ENCODE results near the gene SLC6A4. TPM values are rescaled to one million over a fixed set of nuclear protein-coding genes. Genes with fewer than 3 reads are reported as not detected.

SLC6A4 gene
- polyA plus RNA-seq, 1 donor (not counting 4 experiments of a cell fraction or from before 2014, with no cell fraction given), result not detected

DNA sequence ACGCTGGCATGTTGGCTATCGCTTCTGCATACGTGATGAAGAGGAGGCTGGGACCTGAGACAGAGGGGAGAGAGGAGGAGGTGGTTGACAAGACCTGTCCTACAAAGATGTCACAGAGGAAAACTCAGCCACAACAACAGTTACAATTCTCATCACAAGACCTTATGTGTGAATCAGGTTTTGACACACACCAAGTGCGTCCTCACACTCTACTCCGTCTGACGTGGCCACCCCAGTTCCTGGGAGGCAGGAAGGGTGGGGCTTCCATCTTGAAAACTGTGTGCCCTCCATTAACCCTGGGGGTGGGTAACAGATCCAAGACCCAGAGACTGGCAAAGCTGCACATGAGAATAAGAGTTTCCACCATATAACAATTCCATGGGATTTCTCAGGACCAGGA is 24.1 kb downstream of the SLC6A4 start:
- TF ChIP-seq, protein P1, sequence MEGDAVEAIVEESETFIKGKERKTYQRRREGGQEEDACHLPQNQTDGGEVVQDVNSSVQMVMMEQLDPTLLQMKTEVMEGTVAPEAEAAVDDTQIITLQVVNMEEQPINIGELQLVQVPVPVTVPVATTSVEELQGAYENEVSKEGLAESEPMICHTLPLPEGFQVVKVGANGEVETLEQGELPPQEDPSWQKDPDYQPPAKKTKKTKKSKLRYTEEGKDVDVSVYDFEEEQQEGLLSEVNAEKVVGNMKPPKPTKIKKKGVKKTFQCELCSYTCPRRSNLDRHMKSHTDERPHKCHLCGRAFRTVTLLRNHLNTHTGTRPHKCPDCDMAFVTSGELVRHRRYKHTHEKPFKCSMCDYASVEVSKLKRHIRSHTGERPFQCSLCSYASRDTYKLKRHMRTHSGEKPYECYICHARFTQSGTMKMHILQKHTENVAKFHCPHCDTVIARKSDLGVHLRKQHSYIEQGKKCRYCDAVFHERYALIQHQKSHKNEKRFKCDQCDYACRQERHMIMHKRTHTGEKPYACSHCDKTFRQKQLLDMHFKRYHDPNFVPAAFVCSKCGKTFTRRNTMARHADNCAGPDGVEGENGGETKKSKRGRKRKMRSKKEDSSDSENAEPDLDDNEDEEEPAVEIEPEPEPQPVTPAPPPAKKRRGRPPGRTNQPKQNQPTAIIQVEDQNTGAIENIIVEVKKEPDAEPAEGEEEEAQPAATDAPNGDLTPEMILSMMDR (optimal IDR thresholded peaks at IDR 0.05 in 1 of 3, IDR thresholded peaks at IDR 0.05 in 1 of 3, conservative IDR thresholded peaks at IDR 0.05 in 1 of 3; ENCODE audit: extremely low read depth in 1 of 3, insufficient read depth in 2 of 3, low read length in 3 of 3), result no peak
- no peak for TF ChIP-seq EZH2 (IDR thresholded peaks at IDR 0.05; ENCODE audit: low read length)
- DNase-seq (ENCODE audit: low read depth, low spot score), result no peak

DNA sequence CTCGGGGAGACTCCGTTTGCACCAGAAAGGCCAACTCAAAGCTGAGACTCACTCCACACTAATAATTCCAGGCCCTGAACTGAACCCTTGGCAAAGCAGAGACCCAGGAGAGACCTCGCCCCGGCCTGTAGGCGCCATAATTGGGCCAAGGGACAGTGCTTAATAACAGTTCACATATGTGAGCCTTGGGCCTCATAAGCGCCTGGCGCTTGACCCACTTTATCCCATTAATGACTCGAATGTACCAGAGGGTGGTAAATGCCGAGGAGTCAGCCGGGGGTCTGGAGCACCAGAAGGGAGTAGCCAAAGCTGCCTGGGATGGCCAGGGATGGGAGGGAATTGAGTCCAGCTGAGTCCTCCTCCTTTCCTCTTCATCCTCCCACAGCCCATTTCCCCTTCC is 24.6 kb downstream of the SLC6A4 start:
- Histone ChIP-seq H3K27ac (ENCODE audit: control insufficient read depth, insufficient read depth, low read length) (no peak overlapping the region), H3K4me1 (ENCODE audit: control insufficient read depth, extremely low read depth, insufficient read depth, low read length) (no peaks in the 10 kb centered on the region), H3K4me2 (ENCODE audit: control insufficient read depth, extremely low read depth, insufficient read depth, low read depth, low read length) (no peak overlapping the region), H3K36me3 (ENCODE audit: control insufficient read depth in 2 of 2, extremely low read depth in 1 of 2, insufficient read depth in 2 of 2, low read length in 2 of 2) (no peaks in the 10 kb centered on the region), H4K20me1 (ENCODE audit: control insufficient read depth, extremely low read depth, insufficient read depth, low read length) (no peaks in the 10 kb centered on the region), H3K4me3 (ENCODE audit: control insufficient read depth in 2 of 3, extremely low read depth in 1 of 3, insufficient read depth in 2 of 3, low read depth in 1 of 3, low read length in 3 of 3) (no peak overlapping the region), H2AFZ (ENCODE audit: control insufficient read depth, low read length) (no peak overlapping the region), H3K9ac (ENCODE audit: control insufficient read depth, extremely low read depth, insufficient read depth, low read length) (no peak overlapping the region), H3K27me3 (ENCODE audit: control insufficient read depth, extremely low read depth, insufficient read depth, low read length) (peaks cover 40% of the 10 kb centered on the region), H3K9me1 (ENCODE audit: control insufficient read depth, extremely low read depth, insufficient read depth, low read length) (no peaks in the 10 kb centered on the region), H3K79me2 (ENCODE audit: control insufficient read depth, insufficient read depth, low read length) (no peaks in the 10 kb centered on the region), H3K9me3 (ENCODE audit: control insufficient read depth, low read depth, low read length) (no peaks in the 10 kb centered on the region)
- no peak for DNase-seq (ENCODE audit: low read depth, low spot score)
- FAIRE-seq, result no peak
- dilution Hi-C loops (cut with MboI; ENCODE audit: extremely low pct_ligation_motif_present, low sequenced_read_pairs), result no loop called here
- TF ChIP-seq, protein P1 (optimal IDR thresholded peaks at IDR 0.05 in 1 of 3, IDR thresholded peaks at IDR 0.05 in 1 of 3, conservative IDR thresholded peaks at IDR 0.05 in 1 of 3; ENCODE audit: extremely low read depth in 1 of 3, insufficient read depth in 2 of 3, low read length in 3 of 3), result no peak
- TF ChIP-seq EZH2 (IDR thresholded peaks at IDR 0.05; ENCODE audit: low read length), result no peak

More for the DNA sequence above, 24.1 kb downstream of the SLC6A4 start:
- Histone ChIP-seq H3K27me3 (ENCODE audit: control insufficient read depth, extremely low read depth, insufficient read depth, low read length) (peaks cover 35% of the 10 kb centered on the region), H3K27ac (ENCODE audit: control insufficient read depth, insufficient read depth, low read length) (no peak overlapping the region), H4K20me1 (ENCODE audit: control insufficient read depth, extremely low read depth, insufficient read depth, low read length) (no peaks in the 10 kb centered on the region), H3K4me2 (ENCODE audit: control insufficient read depth, extremely low read depth, insufficient read depth, low read depth, low read length) (no peak overlapping the region), H3K9me1 (ENCODE audit: control insufficient read depth, extremely low read depth, insufficient read depth, low read length) (no peaks in the 10 kb centered on the region), H3K4me1 (ENCODE audit: control insufficient read depth, extremely low read depth, insufficient read depth, low read length) (no peaks in the 10 kb centered on the region), H3K4me3 (ENCODE audit: control insufficient read depth in 2 of 3, extremely low read depth in 1 of 3, insufficient read depth in 2 of 3, low read depth in 1 of 3, low read length in 3 of 3) (no peak overlapping the region), H3K36me3 (ENCODE audit: control insufficient read depth in 2 of 2, extremely low read depth in 1 of 2, insufficient read depth in 2 of 2, low read length in 2 of 2) (no peaks in the 10 kb centered on the region), H3K79me2 (ENCODE audit: control insufficient read depth, insufficient read depth, low read length) (no peaks in the 10 kb centered on the region), H2AFZ (ENCODE audit: control insufficient read depth, low read length) (no peak overlapping the region), H3K9me3 (ENCODE audit: control insufficient read depth, low read depth, low read length) (no peaks in the 10 kb centered on the region), H3K9ac (ENCODE audit: control insufficient read depth, extremely low read depth, insufficient read depth, low read length) (no peak overlapping the region)
- dilution Hi-C loops (cut with MboI; ENCODE audit: extremely low pct_ligation_motif_present, low sequenced_read_pairs), result no loop called here
- FAIRE-seq, result no peak

All from keratinocyte (primary cell).